GM12878 (cell line): ENCODE results near the gene GLE1. TPM values are rescaled to one million over a fixed set of nuclear protein-coding genes. Genes with fewer than 3 reads are reported as not detected.

Experiments used
- ATAC-seq: fragments of 200-7000 bp; cut with Tn5 transposase; 3 replicates; pipeline ENCODE4 v1.9.1; 2020; ENCODE audit warnings: mild to moderate bottlenecking, moderate library complexity
- BruUV-seq: library from RNA; stranded (reverse); fragments of 400-500 nt; replicated peaks from 2 replicates; lab custom pipeline; 2021; lab: Mats Ljungman, UMichigan
- CTCF ChIA-PET: fragments of 300-600 bp; sonication (Branson Sonifier 250); formaldehyde crosslinking; extraction: SDS; loops from one replicate; lab custom pipeline; 2021; ENCODE audit warnings: inconsistent platforms; lab: Yijun Ruan, JAX
- POLR2A ChIA-PET: fragments of 350-600 bp; formaldehyde crosslinking; extraction: SDS; loops from one replicate; lab custom pipeline; 2021; ENCODE audit warnings: inconsistent platforms; lab: Charles Lee
- RAD21 ChIA-PET: fragments of 300-600 bp; sonication (Branson Sonifier 250); formaldehyde crosslinking; loops from one replicate; lab custom pipeline; 2023; ENCODE audit warnings: antibody characterized with exemption; ENCODE audit not compliant: unreplicated experiment; lab: Charles Lee
- SMC1A ChIA-PET: fragments of 300-600 bp; sonication (Branson Sonifier 250); formaldehyde crosslinking; loops from one replicate; lab custom pipeline; 2023; ENCODE audit not compliant: unreplicated experiment, uncharacterized antibody; lab: Charles Lee
- DNase-seq: peaks from one replicate; pipeline ENCODE4 v3.0.0-alpha.2; 2011; ENCODE audit warnings: low read depth, low spot score
- FAIRE-seq: peaks from 3 replicates; lab custom pipeline; 2011; peaks lifted over from hg19 to GRCh38; lab: Jason Lieb, UNC
- H2AFZ ChIP-seq: 2 replicates; pipeline ENCODE4 v1.6.0; 2011; ENCODE audit warnings: low read depth, low read length, control low read depth; ENCODE audit not compliant: control insufficient read depth
- H3K27ac ChIP-seq: 2 replicates; pipeline ENCODE4 v1.5.1; 2011; ENCODE audit warnings: control low read depth; ENCODE audit not compliant: control insufficient read depth, insufficient read depth
- H3K27me3 ChIP-seq, 2 experiments: replicated peaks in 1 of 2; 2 replicates each; pipeline versions ENCODE4 v1.6.0 to v1.6.1; 2011; ENCODE audit warnings: low read length in 1 of 2; ENCODE audit not compliant: control insufficient read depth in 2 of 2, insufficient read depth in 2 of 2
- H3K36me3 ChIP-seq, 2 experiments: 2 replicates each; pipeline ENCODE4 v1.5.1; 2011; ENCODE audit warnings: low read length in 1 of 2; ENCODE audit not compliant: control insufficient read depth in 2 of 2, insufficient read depth in 2 of 2
- H3K4me1 ChIP-seq: 2 replicates; pipeline ENCODE4 v1.6.1; 2011; ENCODE audit warnings: mild to moderate bottlenecking, low read length, moderate library complexity, mixed read lengths; ENCODE audit not compliant: control insufficient read depth, insufficient read depth
- H3K4me2 ChIP-seq: 2 replicates; pipeline ENCODE4 v1.6.0; 2011; ENCODE audit warnings: control low read depth; ENCODE audit not compliant: control insufficient read depth, insufficient read depth
- H3K4me3 ChIP-seq: fragments of 200-600 bp; sonication (generic); 2 replicates; pipeline ENCODE4 v1.5.1; 2016
- H3K79me2 ChIP-seq: 2 replicates; pipeline ENCODE4 v1.6.0; 2011; ENCODE audit warnings: low read length; ENCODE audit not compliant: control insufficient read depth, insufficient read depth
- H3K9ac ChIP-seq: 2 replicates; pipeline ENCODE4 v1.8.0; 2011; ENCODE audit warnings: low read length, control low read depth, mixed read lengths; ENCODE audit not compliant: control insufficient read depth, insufficient read depth
- H3K9me3 ChIP-seq: replicated peaks from 3 replicates; pipeline ENCODE4 v1.5.1; 2011; ENCODE audit warnings: mild to moderate bottlenecking, low read length; ENCODE audit not compliant: control insufficient read depth, insufficient read depth
- H4K20me1 ChIP-seq: 2 replicates; pipeline ENCODE4 v1.6.0; 2011; ENCODE audit not compliant: control insufficient read depth, insufficient read depth
- IRF4 ChIP-seq: IDR thresholded peaks from 2 replicates; pipeline ENCODE4 v1.6.1; 2011; ENCODE audit warnings: low read depth, low read length
- JUNB ChIP-seq: IDR thresholded peaks from 2 replicates; pipeline ENCODE4 v1.6.1; 2016; ENCODE audit warnings: antibody characterized with exemption, mild to moderate bottlenecking
- LARP7 ChIP-seq: fragments of 450-650 bp; IDR thresholded peaks from 2 replicates; pipeline ENCODE4 v1.6.1; 2017; ENCODE audit warnings: mild to moderate bottlenecking
- NR2C1 ChIP-seq: fragments of 450-650 bp; IDR thresholded peaks from 2 replicates; pipeline ENCODE4 v1.6.1; 2017; ENCODE audit warnings: antibody characterized with exemption, mild to moderate bottlenecking, moderate library complexity
- PAX8 ChIP-seq: fragments of 450-650 bp; IDR thresholded peaks from 2 replicates; pipeline ENCODE4 v1.6.1; 2017; ENCODE audit warnings: mild to moderate bottlenecking, moderate library complexity
- RAD51 ChIP-seq: fragments of 450-650 bp; IDR thresholded peaks from 2 replicates; pipeline ENCODE4 v1.6.1; 2016; ENCODE audit warnings: moderate library complexity, mild to moderate bottlenecking, inconsistent platforms
- RUNX3 ChIP-seq: IDR thresholded peaks from 2 replicates; pipeline ENCODE4 v1.6.1; 2012; ENCODE audit warnings: low read length, inconsistent platforms
- SMAD1 ChIP-seq: fragments of 450-650 bp; IDR thresholded peaks from 2 replicates; pipeline ENCODE4 v1.6.1; 2018; ENCODE audit warnings: mild to moderate bottlenecking, low read depth; ENCODE audit not compliant: partially characterized antibody
- SPI1 ChIP-seq: IDR thresholded peaks from 2 replicates; pipeline ENCODE4 v1.6.1; 2011; ENCODE audit warnings: low read depth, mild to moderate bottlenecking, low read length, moderate library complexity, borderline replicate concordance; ENCODE audit not compliant: insufficient read depth
- SREBF1 ChIP-seq: IDR thresholded peaks from 2 replicates; pipeline ENCODE4 v1.6.1; 2012; ENCODE audit warnings: mild to moderate bottlenecking, low read length
- WRNIP1 ChIP-seq: IDR thresholded peaks from 2 replicates; pipeline ENCODE4 v1.6.1; 2011; ENCODE audit warnings: low read depth, low read length, improper control_type of control experiment, borderline replicate concordance
- ZNF274 ChIP-seq: IDR thresholded peaks from one replicate; pipeline ENCODE4 v1.8.0; 2011; ENCODE audit not compliant: insufficient read length, insufficient read depth
- in situ Hi-C: fragments of 300-500 bp; cut with MboI; formaldehyde crosslinking; loops from 9 replicates; pipeline ENCODE4 v1.14.3; 2018; ENCODE audit warnings: mixed read lengths
- intact Hi-C: fragments of 100-400 bp; cut with micrococcal nuclease; formaldehyde crosslinking; loops from one replicate; pipeline ENCODE4 v1.14.2; 2022; ENCODE audit not compliant: unreplicated experiment
- polyA plus RNA-seq, 11 experiments: library from polyadenylated mRNA; depleted of rRNA in 4 of 11; unstranded in 6 of 11; stranded (reverse) in 5 of 11; fragments of >200 nt; fragmentation: Nextera tagmentation in 4 of 11; fragmentation: Illumina TruSeq in 1 of 11; extraction: Ambion mirVana in 4 of 11; extraction: Trizol in 1 of 11; gene quantifications; 1 replicate in 1 of 11; 2 replicates in 10 of 11; pipeline versions ENCODE4 v1.2.1 to v1.2.3, GENCODE V29; 2011 to 2016; ENCODE audit warnings: inconsistent platforms in 2 of 11, missing spikeins in 2 of 11, low read depth in 1 of 11
- total RNA-seq, 4 experiments: library from RNA; depleted of rRNA in 3 of 4; stranded (reverse); fragments of >200 nt in 3 of 4; fragmentation: Illumina TruSeq in 1 of 4; extraction: Trizol in 1 of 4; gene quantifications; 2 replicates each; pipeline versions ENCODE4 v1.2.1 to v1.2.3, GENCODE V29; 2013 to 2021
- TF ChIP-seq, protein P1 (sequence below): fragments of 450-650 bp; IDR thresholded peaks from 2 replicates; pipeline ENCODE4 v1.6.1; 2014; ENCODE audit warnings: mild to moderate bottlenecking
- TF ChIP-seq, protein P2 (sequence below): IDR thresholded peaks from 2 replicates; pipeline ENCODE4 v1.6.1; 2011; ENCODE audit warnings: low read depth, mild to moderate bottlenecking, low read length, moderate library complexity, borderline replicate concordance; ENCODE audit errors: extremely low read depth

GLE1 gene
- total and polyA plus RNA-seq, 10 of the 15 experiments (the other 5 are each of a cell fraction or from before 2014, with no cell fraction given) = 17.4 to 52.0 (median 37.7) TPM

DNA sequence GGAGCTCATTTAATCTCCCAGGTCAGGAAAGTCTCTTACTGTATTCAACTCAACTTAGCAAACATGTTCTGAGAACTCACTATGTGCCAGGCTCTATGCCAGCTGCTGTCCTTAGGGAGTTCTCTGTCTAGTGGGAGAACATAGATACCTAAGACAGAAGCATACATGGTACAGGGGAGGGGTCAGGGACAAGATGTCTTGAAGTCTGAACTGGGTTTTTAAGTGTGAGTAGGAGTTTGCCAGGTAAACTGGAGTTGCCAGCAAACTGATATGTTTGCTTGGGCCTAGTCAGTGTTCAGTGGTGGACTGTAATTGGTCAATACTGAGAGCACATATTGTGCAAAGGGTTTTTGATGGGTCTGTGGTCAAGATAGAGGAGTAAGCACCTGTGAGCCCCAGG, 18.3 kb upstream of the GLE1 start:
- no peak overlapping the region for H2AFZ ChIP-seq
- no peaks in the 10 kb centered on the region for H3K4me1 ChIP-seq
- H4K20me1 ChIP-seq = no peaks in the 10 kb centered on the region
- RAD21 ChIA-PET = no interaction called here
- no peaks in the 10 kb centered on the region for H3K27me3 ChIP-seq
- no peak overlapping the region for H3K27ac ChIP-seq
- H3K4me3 ChIP-seq = no peak overlapping the region
- BruUV-seq = no TSS peak
- POLR2A ChIA-PET = no interaction called here
- SMC1A ChIA-PET = no interaction called here
- TF ChIP-seq ZNF274 (no peak), RUNX3 (no peak), RAD51 (no peak), IRF4 (no peak), JUNB (no peak), PAX8 (no peak), SMAD1 (no peak), LARP7 (no peak), WRNIP1 (no peak), SREBF1 (no peak), SPI1 (no peak), NR2C1 (no peak)
- TF ChIP-seq, protein P1, sequence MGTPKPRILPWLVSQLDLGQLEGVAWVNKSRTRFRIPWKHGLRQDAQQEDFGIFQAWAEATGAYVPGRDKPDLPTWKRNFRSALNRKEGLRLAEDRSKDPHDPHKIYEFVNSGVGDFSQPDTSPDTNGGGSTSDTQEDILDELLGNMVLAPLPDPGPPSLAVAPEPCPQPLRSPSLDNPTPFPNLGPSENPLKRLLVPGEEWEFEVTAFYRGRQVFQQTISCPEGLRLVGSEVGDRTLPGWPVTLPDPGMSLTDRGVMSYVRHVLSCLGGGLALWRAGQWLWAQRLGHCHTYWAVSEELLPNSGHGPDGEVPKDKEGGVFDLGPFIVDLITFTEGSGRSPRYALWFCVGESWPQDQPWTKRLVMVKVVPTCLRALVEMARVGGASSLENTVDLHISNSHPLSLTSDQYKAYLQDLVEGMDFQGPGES = no peak
- TF ChIP-seq, protein P2, sequence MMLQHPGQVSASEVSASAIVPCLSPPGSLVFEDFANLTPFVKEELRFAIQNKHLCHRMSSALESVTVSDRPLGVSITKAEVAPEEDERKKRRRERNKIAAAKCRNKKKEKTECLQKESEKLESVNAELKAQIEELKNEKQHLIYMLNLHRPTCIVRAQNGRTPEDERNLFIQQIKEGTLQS = no peak
- TF ChIP-seq, all 136 proteins: peak for 0
- DNase-seq (no peak), FAIRE-seq (no peak), ATAC-seq (no peak)
- no peak overlapping the region for H3K9ac ChIP-seq
- intact Hi-C loops (no loop called here), in situ Hi-C loops (no loop called here)
- peaks cover 31 to 33% of the 10 kb centered on the region in 2 experiments; a peak in 3 of 4 replicates for H3K36me3 ChIP-seq
- H3K9me3 ChIP-seq = no peaks in the 10 kb centered on the region
- CTCF ChIA-PET = interaction anchor here (2.3 kb wide), 1 partner anchor 11 kb away, joined by 8 read pairs; no protein-coding TSS in a partner anchor
- no peak overlapping the region for H3K4me2 ChIP-seq
- H3K79me2 ChIP-seq = no peaks in the 10 kb centered on the region
